Astrocyte (in vitro differentiated cells and primary cell): ENCODE results near the gene LAMA5. TPM values are rescaled to one million over a fixed set of nuclear protein-coding genes. Genes with fewer than 3 reads are reported as not detected.

ENCODE experiments used
- DNase-seq: peaks from one replicate; pipeline ENCODE4 v3.0.0-alpha.2; 2010; ENCODE audit warnings: low read depth
- FAIRE-seq: peaks from 2 replicates; lab custom pipeline; 2011; peaks lifted over from hg19 to GRCh38; lab: Jason Lieb, UNC
- H2AFZ ChIP-seq: 2 replicates; pipeline ENCODE4 v1.6.0; 2012; ENCODE audit warnings: low read depth, low read length, inconsistent platforms
- H3K27ac ChIP-seq: 2 replicates; pipeline ENCODE4 v1.5.1; 2011; ENCODE audit warnings: low read depth, low read length, inconsistent platforms
- H3K27me3 ChIP-seq: 2 replicates; pipeline ENCODE4 v1.6.0; 2011; ENCODE audit warnings: low read length, inconsistent platforms; ENCODE audit not compliant: insufficient read depth
- H3K36me3 ChIP-seq: 2 replicates; pipeline ENCODE4 v1.5.1; 2011; ENCODE audit warnings: low read length, inconsistent platforms; ENCODE audit not compliant: insufficient read depth
- H3K4me1 ChIP-seq: 2 replicates; pipeline ENCODE4 v1.5.1; 2011; ENCODE audit warnings: low read length, inconsistent platforms; ENCODE audit not compliant: insufficient read depth
- H3K4me2 ChIP-seq: 2 replicates; pipeline ENCODE4 v1.6.0; 2012; ENCODE audit warnings: low read length, inconsistent platforms
- H3K4me3 ChIP-seq: 2 replicates; pipeline ENCODE4 v1.5.1; 2011; ENCODE audit warnings: low read depth, mild to moderate bottlenecking, low read length, inconsistent platforms; ENCODE audit not compliant: insufficient read depth
- H3K79me2 ChIP-seq: 2 replicates; pipeline ENCODE4 v1.6.0; 2012; ENCODE audit warnings: mild to moderate bottlenecking, low read length, inconsistent platforms; ENCODE audit not compliant: insufficient read depth
- H3K9ac ChIP-seq: 2 replicates; pipeline ENCODE4 v1.6.0; 2012; ENCODE audit warnings: mild to moderate bottlenecking, low read length, inconsistent platforms
- H3K9me3 ChIP-seq: 2 replicates; pipeline ENCODE4 v1.5.1; 2012; ENCODE audit warnings: low read depth, mild to moderate bottlenecking, low read length, inconsistent platforms; ENCODE audit not compliant: insufficient read depth
- H4K20me1 ChIP-seq: 2 replicates; pipeline ENCODE4 v1.6.0; 2012; ENCODE audit warnings: low read length, inconsistent platforms; ENCODE audit not compliant: insufficient read depth
- H3K27ac Mint-ChIP-seq: one replicate; pipeline ENCODE4 v1.8.0; 2021; ENCODE audit warnings: mild to moderate bottlenecking, mixed read lengths; ENCODE audit not compliant: unreplicated experiment
- H3K27me3 Mint-ChIP-seq: one replicate; pipeline ENCODE4 v1.8.0; 2021; ENCODE audit warnings: low read depth, mixed read lengths; ENCODE audit not compliant: unreplicated experiment
- H3K36me3 Mint-ChIP-seq: one replicate; pipeline ENCODE4 v1.8.0; 2021; ENCODE audit warnings: low read depth, mixed read lengths; ENCODE audit not compliant: unreplicated experiment
- H3K4me1 Mint-ChIP-seq: one replicate; pipeline ENCODE4 v1.8.0; 2021; ENCODE audit warnings: low read depth, mixed read lengths; ENCODE audit not compliant: unreplicated experiment
- H3K4me3 Mint-ChIP-seq: one replicate; pipeline ENCODE4 v1.8.0; 2021; ENCODE audit warnings: mild to moderate bottlenecking, moderate library complexity, mixed read lengths; ENCODE audit not compliant: unreplicated experiment
- H3K9me3 Mint-ChIP-seq: one replicate; pipeline ENCODE4 v1.8.0; 2021; ENCODE audit warnings: mild to moderate bottlenecking, mixed read lengths; ENCODE audit not compliant: unreplicated experiment
- CTCF ChIP-seq: IDR thresholded peaks from 2 replicates; pipeline ENCODE4 v1.5.1; 2011; ENCODE audit warnings: low read depth, mild to moderate bottlenecking, inconsistent platforms, low read length, moderate library complexity; ENCODE audit not compliant: insufficient read depth
- EZH2 ChIP-seq: IDR thresholded peaks from 2 replicates; pipeline ENCODE4 v1.6.1; 2012; ENCODE audit warnings: mild to moderate bottlenecking, low read length, inconsistent platforms; ENCODE audit not compliant: insufficient read depth
- total RNA-seq: library from RNA; stranded (reverse); gene quantifications from 2 replicates; pipeline ENCODE4 v1.2.1, GENCODE V29; 2021

Gene LAMA5
- total RNA-seq, 1 donor from 2014 or later, result 350 TPM

GRCh38 chr20:62365814-62366369 is 1.2 kb downstream of the LAMA5 start:
- peaks cover 14% of the 10 kb centered on the region for H3K79me2 ChIP-seq
- no peak overlapping the region for H3K27ac ChIP-seq

GRCh38 chr20:62364911-62365736 is 2.0 kb downstream of the LAMA5 start:
- Histone ChIP-seq H3K4me1 (peaks cover 52% of the 10 kb centered on the region), H2AFZ (no peak overlapping the region), H3K9ac (no peak overlapping the region), H3K9me3 (no peaks in the 10 kb centered on the region), H3K36me3 (no peaks in the 10 kb centered on the region), H3K27ac (no peak overlapping the region), H3K4me3 (no peak overlapping the region), H3K4me2 (peak overlapping the region; percentile 79), H4K20me1 (peaks cover 46% of the 10 kb centered on the region), H3K27me3 (no peaks in the 10 kb centered on the region), H3K79me2 (peaks cover 14% of the 10 kb centered on the region)
- TF ChIP-seq CTCF (no peak), EZH2 (no peak)
- Mint-ChIP-seq H3K4me1 (peaks cover 20% of the 10 kb centered on the region), H3K36me3 (no peaks in the 10 kb centered on the region), H3K4me3 (peak overlapping the region; percentile 79), H3K27ac (no peak overlapping the region), H3K9me3 (no peaks in the 10 kb centered on the region), H3K27me3 (no peaks in the 10 kb centered on the region)
- FAIRE-seq (no peak), DNase-seq (no peak)

More at GRCh38 chr20:62365814-62366369, 1.2 kb downstream of the LAMA5 start:
- Histone ChIP-seq H3K36me3 (no peaks in the 10 kb centered on the region), H3K4me2 (peak overlapping the region; percentile 79), H2AFZ (no peak overlapping the region), H3K4me1 (peaks cover 59% of the 10 kb centered on the region), H3K27me3 (no peaks in the 10 kb centered on the region), H3K4me3 (peak overlapping the region; percentile 59), H4K20me1 (peaks cover 53% of the 10 kb centered on the region), H3K9ac (peak overlapping the region; percentile 71), H3K9me3 (no peaks in the 10 kb centered on the region)
- peak overlapping the region; percentile 79 for H3K4me3 Mint-ChIP-seq
- H3K4me1 Mint-ChIP-seq, result peaks cover 22% of the 10 kb centered on the region
- H3K27ac Mint-ChIP-seq, result no peak overlapping the region
- no peaks in the 10 kb centered on the region for H3K36me3 Mint-ChIP-seq
- DNase-seq (no peak), FAIRE-seq (no peak)
- no peaks in the 10 kb centered on the region for H3K27me3 Mint-ChIP-seq
- TF ChIP-seq EZH2 (no peak), CTCF (no peak)
- H3K9me3 Mint-ChIP-seq, result no peaks in the 10 kb centered on the region
